Parathyroid adenoma (tissue), 2 donors: ENCODE measurements around the gene PBX2.

Experiments
- H2AFZ ChIP-seq: fragments of 300-600 bp; sonication (generic); one replicate; pipeline ENCODE4 v1.7.0; 2017; ENCODE audit warnings: antibody characterized with exemption, mild to moderate bottlenecking
- H3K27ac ChIP-seq: fragments of 300-600 bp; sonication (generic); one replicate; pipeline ENCODE4 v1.7.0; 2017
- H3K27me3 ChIP-seq: fragments of 300-600 bp; sonication (generic); one replicate; pipeline ENCODE4 v1.7.0; 2017; ENCODE audit warnings: low read length; ENCODE audit not compliant: control insufficient read depth, insufficient read depth
- H3K36me3 ChIP-seq: fragments of 300-600 bp; sonication (generic); one replicate; pipeline ENCODE4 v1.7.0; 2017; ENCODE audit warnings: low read length; ENCODE audit not compliant: control insufficient read depth, insufficient read depth
- H3K4me1 ChIP-seq: fragments of 300-600 bp; sonication (generic); one replicate; pipeline ENCODE4 v1.7.0; 2017; ENCODE audit warnings: control low read depth
- H3K4me2 ChIP-seq: fragments of 300-600 bp; sonication (generic); one replicate; pipeline ENCODE4 v1.7.0; 2017; ENCODE audit warnings: low read length
- H3K4me3 ChIP-seq: fragments of 300-600 bp; sonication (generic); one replicate; pipeline ENCODE4 v1.7.0; 2017; ENCODE audit warnings: low read depth, low read length
- H3K79me2 ChIP-seq: fragments of 300-600 bp; sonication (generic); one replicate; pipeline ENCODE4 v1.7.0; 2017; ENCODE audit warnings: control low read depth
- H3K9ac ChIP-seq: fragments of 300-600 bp; sonication (generic); one replicate; pipeline ENCODE4 v1.7.0; 2017; ENCODE audit warnings: mild to moderate bottlenecking
- H3K9me3 ChIP-seq: fragments of 300-600 bp; sonication (generic); one replicate; pipeline ENCODE4 v1.7.0; 2017; ENCODE audit warnings: low read length; ENCODE audit not compliant: control insufficient read depth
- TF ChIP-seq, protein P1 (sequence below): fragments of 300-600 bp; sonication (generic); IDR thresholded peaks from one replicate; pipeline ENCODE4 v1.7.0; 2017; ENCODE audit warnings: antibody characterized with exemption, mild to moderate bottlenecking
- donor health status: primary hyperparathyroidism.

The PBX2 gene

GRCh38 chr6:32177788-32178546, 12.0 kb downstream of the PBX2 start, which contains the start of gene RNF5:
Gene RNF5 (plus strand): TSS chr6:32178405. CDS start chr6:32178512, 107 bp downstream.
- Histone ChIP-seq H3K4me3 (peak within 1 kb of the TSS; percentile 89), H3K79me2 (peaks cover 9% of the 10 kb centered on the region), H2AFZ (peak within 1 kb of the TSS; percentile 89), H3K27ac (peak within 1 kb of the TSS; percentile 98), H3K4me2 (peak within 1 kb of the TSS; percentile 91), H3K27me3 (no peaks in the 10 kb centered on the region), H3K9ac (peak within 1 kb of the TSS; percentile 47), H3K4me1 (peaks cover 9% of the 10 kb centered on the region), H3K9me3 (no peaks in the 10 kb centered on the region), H3K36me3 (no peaks in the 10 kb centered on the region)
- TF ChIP-seq, protein P1, sequence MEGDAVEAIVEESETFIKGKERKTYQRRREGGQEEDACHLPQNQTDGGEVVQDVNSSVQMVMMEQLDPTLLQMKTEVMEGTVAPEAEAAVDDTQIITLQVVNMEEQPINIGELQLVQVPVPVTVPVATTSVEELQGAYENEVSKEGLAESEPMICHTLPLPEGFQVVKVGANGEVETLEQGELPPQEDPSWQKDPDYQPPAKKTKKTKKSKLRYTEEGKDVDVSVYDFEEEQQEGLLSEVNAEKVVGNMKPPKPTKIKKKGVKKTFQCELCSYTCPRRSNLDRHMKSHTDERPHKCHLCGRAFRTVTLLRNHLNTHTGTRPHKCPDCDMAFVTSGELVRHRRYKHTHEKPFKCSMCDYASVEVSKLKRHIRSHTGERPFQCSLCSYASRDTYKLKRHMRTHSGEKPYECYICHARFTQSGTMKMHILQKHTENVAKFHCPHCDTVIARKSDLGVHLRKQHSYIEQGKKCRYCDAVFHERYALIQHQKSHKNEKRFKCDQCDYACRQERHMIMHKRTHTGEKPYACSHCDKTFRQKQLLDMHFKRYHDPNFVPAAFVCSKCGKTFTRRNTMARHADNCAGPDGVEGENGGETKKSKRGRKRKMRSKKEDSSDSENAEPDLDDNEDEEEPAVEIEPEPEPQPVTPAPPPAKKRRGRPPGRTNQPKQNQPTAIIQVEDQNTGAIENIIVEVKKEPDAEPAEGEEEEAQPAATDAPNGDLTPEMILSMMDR: no peak

DNA sequence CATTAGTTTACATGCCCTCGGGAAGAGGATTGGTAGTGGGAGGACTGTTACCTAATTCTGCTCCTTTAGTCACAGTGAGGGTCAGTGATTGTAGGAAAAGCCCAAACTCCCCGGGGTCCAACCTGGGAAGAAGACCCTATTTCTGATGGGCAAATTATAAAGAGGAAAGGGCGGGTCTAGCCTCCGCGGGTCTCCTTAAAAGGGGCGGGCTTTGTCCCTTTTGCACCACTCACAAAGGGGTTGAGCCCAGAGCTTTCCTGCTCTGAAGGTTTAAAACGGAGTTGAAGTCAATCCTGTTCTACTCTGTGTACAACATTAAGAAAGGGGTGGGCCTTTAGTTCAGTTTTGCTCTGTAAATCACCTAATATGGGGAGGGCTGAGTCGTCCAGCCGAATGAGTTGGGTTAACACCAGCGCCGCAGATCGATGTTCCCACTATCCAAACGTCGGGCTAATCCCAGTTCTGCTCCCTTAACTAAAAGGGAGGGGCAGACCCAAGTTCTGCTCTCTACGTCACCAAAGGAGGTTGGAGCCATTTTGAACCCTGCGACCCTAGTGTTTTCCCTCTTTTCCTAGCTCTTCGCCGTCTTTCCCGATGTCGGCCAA, 12.7 kb downstream of the PBX2 start:
- no peaks in the 10 kb centered on the region for H3K36me3 ChIP-seq
- H3K27ac ChIP-seq: peak overlapping the region; percentile 98
- H3K4me3 ChIP-seq: peak overlapping the region; percentile 89
- H3K4me2 ChIP-seq: peak overlapping the region; percentile 91
- H3K9ac ChIP-seq: peak overlapping the region; percentile 25
- H2AFZ ChIP-seq: peak overlapping the region; percentile 89
- TF ChIP-seq, protein P1: no peak
- peaks cover 9% of the 10 kb centered on the region for H3K4me1 ChIP-seq
- H3K9me3 ChIP-seq: no peaks in the 10 kb centered on the region
- H3K27me3 ChIP-seq: no peaks in the 10 kb centered on the region
- H3K79me2 ChIP-seq: peaks cover 9% of the 10 kb centered on the region

DNA sequence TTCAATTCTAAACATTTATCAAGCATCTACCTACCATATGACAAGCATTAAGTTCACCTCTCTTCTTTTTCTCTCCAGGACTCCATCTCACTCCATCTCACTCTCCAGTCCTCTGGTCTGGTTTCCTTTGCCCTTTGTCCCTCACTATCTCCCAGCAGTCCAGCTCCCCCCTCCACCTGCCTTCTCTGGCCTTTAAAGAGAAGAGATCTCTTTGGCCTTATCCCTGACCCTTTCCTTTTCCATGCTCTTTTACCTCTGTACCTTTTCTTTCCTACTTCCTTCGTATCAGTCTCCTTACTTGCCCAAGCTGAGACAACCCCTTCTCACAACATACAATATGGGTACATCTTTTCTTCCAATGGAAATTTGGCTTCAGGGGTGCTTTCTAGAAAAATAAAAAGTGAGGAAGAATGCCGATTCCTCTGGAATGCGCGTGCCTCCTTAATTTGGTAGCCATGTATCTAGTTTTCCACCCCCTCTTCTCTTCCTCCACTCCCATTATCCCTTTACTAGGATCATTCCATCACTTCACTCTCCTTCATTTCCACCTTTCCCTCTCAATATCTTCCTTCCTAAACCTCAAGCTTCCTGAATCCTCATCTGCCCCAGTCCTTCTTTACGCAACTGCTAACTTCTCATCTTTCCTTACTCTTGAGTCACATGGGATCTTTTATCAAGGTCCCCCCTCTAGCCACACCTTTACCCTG, 13.4 kb downstream of the PBX2 start:
- peaks cover 9% of the 10 kb centered on the region for H3K79me2 ChIP-seq
- no peaks in the 10 kb centered on the region for H3K27me3 ChIP-seq
- H3K27ac ChIP-seq: peak overlapping the region; percentile 98
- H3K4me1 ChIP-seq: peaks cover 9% of the 10 kb centered on the region
- no peaks in the 10 kb centered on the region for H3K36me3 ChIP-seq
- H3K4me2 ChIP-seq: peak overlapping the region; percentile 91
- peak overlapping the region; percentile 89 for H3K4me3 ChIP-seq
- H2AFZ ChIP-seq: peak overlapping the region; percentile 89
- TF ChIP-seq, protein P1: no peak
- no peak overlapping the region for H3K9ac ChIP-seq
- no peaks in the 10 kb centered on the region for H3K9me3 ChIP-seq

DNA sequence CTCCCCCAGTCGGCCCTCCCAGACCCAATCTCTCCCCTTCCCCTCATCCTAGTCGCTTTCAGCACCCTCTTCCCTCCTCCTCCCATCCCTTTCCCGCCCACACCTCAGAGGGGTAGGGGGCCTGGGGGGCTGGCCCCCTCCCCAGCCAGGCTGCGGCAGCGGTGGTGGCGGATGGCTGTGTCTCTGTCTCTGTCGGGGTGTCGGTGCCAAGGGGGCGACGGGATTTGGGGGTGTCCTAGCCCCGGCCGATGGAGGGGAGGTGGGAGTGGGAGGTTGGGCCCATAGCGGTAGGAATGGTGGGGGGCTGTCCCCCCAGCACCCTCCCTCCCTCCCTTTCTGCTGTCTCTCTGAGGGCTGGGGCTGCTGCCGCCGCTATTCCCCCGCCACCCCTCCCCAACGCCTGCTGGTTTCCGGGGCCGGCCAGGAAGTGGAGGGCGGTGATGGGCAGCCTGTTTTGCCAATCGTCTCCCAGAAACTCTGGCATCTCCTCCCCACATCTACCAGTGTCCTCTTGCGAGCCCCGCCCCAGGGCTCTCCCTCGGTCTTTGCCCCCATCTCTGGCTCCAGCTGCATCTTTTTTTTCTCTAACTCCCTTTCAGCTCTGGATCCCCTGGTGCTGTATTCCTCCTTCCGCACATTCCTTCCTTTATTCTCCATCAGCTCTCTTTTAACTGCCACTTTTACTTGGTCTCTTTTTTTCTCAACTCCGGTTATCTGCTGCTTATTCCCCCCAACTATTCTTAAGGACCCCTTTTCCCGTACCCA, 14.1 kb downstream of the PBX2 start, which contains the start of gene AGPAT1:
AGPAT1 (minus strand) TSS at position 374 of the 765 bp plus-strand sequence. CDS start 4,588 bp downstream, outside the sequence.
- Histone ChIP-seq H3K4me1 (peaks cover 9% of the 10 kb centered on the region), H3K27me3 (no peaks in the 10 kb centered on the region), H3K4me2 (peak within 1 kb of the TSS; percentile 91), H3K4me3 (peak within 1 kb of the TSS; percentile 89), H3K9ac (peak within 1 kb of the TSS; percentile 89), H3K9me3 (no peaks in the 10 kb centered on the region), H3K27ac (peak within 1 kb of the TSS; percentile 98), H3K79me2 (peaks cover 9% of the 10 kb centered on the region), H2AFZ (peak within 1 kb of the TSS; percentile 89), H3K36me3 (no peaks in the 10 kb centered on the region)
- TF ChIP-seq, protein P1: no peak
